ENCODE measurements around the gene AKAP6.

- TF ChIP-seq POLR2A (IDR thresholded peaks at IDR 0.05; ENCODE audit: low read depth, low read length) (no peak), POLR2AphosphoS5 (IDR thresholded peaks at IDR 0.05; ENCODE audit: low read depth, low read length) (no peak)
These were observed 162.4 kb downstream of the AKAP6 start for GRCh38 chr14:32491416-32492016.
